SK-N-SH treated with all-trans-retinoic acid at 6 μM for 48 hours (cell line): ENCODE measurements around the gene CPT1A.

Source experiments
- ARNTL ChIP-seq: fragments of 450-650 bp; formaldehyde crosslinking; IDR thresholded peaks from 2 replicates; pipeline ENCODE4 v1.5.0; 2020; ENCODE audit warnings: low read depth, mild to moderate bottlenecking, moderate library complexity, borderline replicate concordance
- BACH2 ChIP-seq: fragments of 250-450 bp; sonication (Bioruptor Pico); IDR thresholded peaks from 2 replicates; pipeline ENCODE4 v1.9.0; 2021; ENCODE audit warnings: mild to moderate bottlenecking, borderline replicate concordance
- ESRRG ChIP-seq: fragments of 250-450 bp; sonication (Bioruptor Pico); IDR thresholded peaks from 2 replicates; pipeline ENCODE4 v1.6.1; 2021; ENCODE audit warnings: mild to moderate bottlenecking
- PPARA ChIP-seq: fragments of 250-450 bp; sonication (Bioruptor Pico); IDR thresholded peaks from 2 replicates; pipeline ENCODE4 v1.5.0; 2020; ENCODE audit warnings: mild to moderate bottlenecking, borderline replicate concordance
- TCF4 ChIP-seq: fragments of 250-450 bp; sonication (Bioruptor Pico); IDR thresholded peaks from 2 replicates; pipeline ENCODE4 v1.8.0; 2021; ENCODE audit warnings: mild to moderate bottlenecking, moderate library complexity, borderline replicate concordance
- ZC3H10 ChIP-seq: fragments of 250-450 bp; sonication (Bioruptor Pico); IDR thresholded peaks from 2 replicates; pipeline ENCODE4 v1.5.1; 2021; ENCODE audit warnings: mild to moderate bottlenecking, moderate library complexity
- ZFP3 ChIP-seq: fragments of 250-450 bp; sonication (Bioruptor Pico); IDR thresholded peaks from 2 replicates; pipeline ENCODE4 v1.5.0; 2020; ENCODE audit warnings: mild to moderate bottlenecking, moderate library complexity
- ZFP30 ChIP-seq: fragments of 450-650 bp; formaldehyde crosslinking; IDR thresholded peaks from 2 replicates; pipeline ENCODE4 v1.5.0; 2022; ENCODE audit warnings: mild to moderate bottlenecking, moderate library complexity
- ZNF70 ChIP-seq: fragments of 450-650 bp; formaldehyde crosslinking; IDR thresholded peaks from 2 replicates; pipeline ENCODE4 v1.5.0; 2020; ENCODE audit warnings: mild to moderate bottlenecking, moderate library complexity
- ZNF8 ChIP-seq: fragments of 450-650 bp; formaldehyde crosslinking; IDR thresholded peaks from 2 replicates; pipeline ENCODE4 v1.5.0; 2020; ENCODE audit warnings: mild to moderate bottlenecking, moderate library complexity
- TF ChIP-seq, protein P1 (sequence below): fragments of 250-450 bp; sonication (Bioruptor Pico); IDR thresholded peaks from 2 replicates; pipeline ENCODE4 v1.8.0; 2021; ENCODE audit warnings: low read depth, mild to moderate bottlenecking, moderate library complexity, borderline replicate concordance
- TF ChIP-seq, protein P2 (sequence below): fragments of 250-450 bp; sonication (Bioruptor Pico); IDR thresholded peaks from 2 replicates; pipeline ENCODE4 v1.5.0; 2020; ENCODE audit warnings: mild to moderate bottlenecking, moderate library complexity
- TF ChIP-seq, protein P3 (sequence below): fragments of 250-450 bp; sonication (Bioruptor Pico); IDR thresholded peaks from 2 replicates; pipeline ENCODE4 v1.8.0; 2020; ENCODE audit warnings: mild to moderate bottlenecking, moderate library complexity, borderline replicate concordance

DNA sequence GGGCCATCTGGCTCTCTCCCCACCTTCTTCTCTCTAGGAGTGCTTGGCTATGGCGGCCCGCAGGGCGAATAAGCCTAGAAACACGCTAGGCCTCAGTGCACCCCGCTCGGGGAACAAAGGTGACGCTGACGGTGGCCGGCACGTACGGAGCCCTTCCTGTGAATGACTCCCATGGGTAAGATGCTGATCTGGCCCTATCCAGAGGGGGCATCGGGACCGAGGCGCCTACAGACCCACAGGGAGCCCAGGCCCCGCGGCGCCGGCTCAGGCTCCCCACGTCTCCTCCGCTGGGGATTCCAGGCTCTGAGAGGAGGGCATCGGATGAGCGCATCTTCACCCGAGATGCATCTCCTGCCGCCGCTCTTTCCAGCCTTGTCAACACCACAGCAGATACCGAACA, 59.0 kb downstream of the CPT1A start:
- TF ChIP-seq ESRRG (no peak), TCF4 (CRISPR knock-in tag) (no peak), ZNF70 (CRISPR knock-in tag) (no peak), ZFP3 (CRISPR knock-in tag) (no peak), PPARA (CRISPR knock-in tag) (no peak), ZFP30 (CRISPR knock-in tag) (no peak), ARNTL (CRISPR knock-in tag) (no peak), BACH2 (CRISPR knock-in tag) (no peak), ZNF8 (CRISPR knock-in tag) (no peak), ZC3H10 (CRISPR knock-in tag) (no peak)
- TF ChIP-seq, protein P1, sequence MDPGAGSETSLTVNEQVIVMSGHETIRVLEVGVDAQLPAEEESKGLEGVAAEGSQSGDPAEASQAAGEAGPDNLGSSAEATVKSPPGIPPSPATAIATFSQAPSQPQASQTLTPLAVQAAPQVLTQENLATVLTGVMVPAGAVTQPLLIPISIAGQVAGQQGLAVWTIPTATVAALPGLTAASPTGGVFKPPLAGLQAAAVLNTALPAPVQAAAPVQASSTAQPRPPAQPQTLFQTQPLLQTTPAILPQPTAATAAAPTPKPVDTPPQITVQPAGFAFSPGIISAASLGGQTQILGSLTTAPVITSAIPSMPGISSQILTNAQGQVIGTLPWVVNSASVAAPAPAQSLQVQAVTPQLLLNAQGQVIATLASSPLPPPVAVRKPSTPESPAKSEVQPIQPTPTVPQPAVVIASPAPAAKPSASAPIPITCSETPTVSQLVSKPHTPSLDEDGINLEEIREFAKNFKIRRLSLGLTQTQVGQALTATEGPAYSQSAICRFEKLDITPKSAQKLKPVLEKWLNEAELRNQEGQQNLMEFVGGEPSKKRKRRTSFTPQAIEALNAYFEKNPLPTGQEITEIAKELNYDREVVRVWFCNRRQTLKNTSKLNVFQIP (CRISPR knock-in tag), result no peak
- TF ChIP-seq, protein P2, sequence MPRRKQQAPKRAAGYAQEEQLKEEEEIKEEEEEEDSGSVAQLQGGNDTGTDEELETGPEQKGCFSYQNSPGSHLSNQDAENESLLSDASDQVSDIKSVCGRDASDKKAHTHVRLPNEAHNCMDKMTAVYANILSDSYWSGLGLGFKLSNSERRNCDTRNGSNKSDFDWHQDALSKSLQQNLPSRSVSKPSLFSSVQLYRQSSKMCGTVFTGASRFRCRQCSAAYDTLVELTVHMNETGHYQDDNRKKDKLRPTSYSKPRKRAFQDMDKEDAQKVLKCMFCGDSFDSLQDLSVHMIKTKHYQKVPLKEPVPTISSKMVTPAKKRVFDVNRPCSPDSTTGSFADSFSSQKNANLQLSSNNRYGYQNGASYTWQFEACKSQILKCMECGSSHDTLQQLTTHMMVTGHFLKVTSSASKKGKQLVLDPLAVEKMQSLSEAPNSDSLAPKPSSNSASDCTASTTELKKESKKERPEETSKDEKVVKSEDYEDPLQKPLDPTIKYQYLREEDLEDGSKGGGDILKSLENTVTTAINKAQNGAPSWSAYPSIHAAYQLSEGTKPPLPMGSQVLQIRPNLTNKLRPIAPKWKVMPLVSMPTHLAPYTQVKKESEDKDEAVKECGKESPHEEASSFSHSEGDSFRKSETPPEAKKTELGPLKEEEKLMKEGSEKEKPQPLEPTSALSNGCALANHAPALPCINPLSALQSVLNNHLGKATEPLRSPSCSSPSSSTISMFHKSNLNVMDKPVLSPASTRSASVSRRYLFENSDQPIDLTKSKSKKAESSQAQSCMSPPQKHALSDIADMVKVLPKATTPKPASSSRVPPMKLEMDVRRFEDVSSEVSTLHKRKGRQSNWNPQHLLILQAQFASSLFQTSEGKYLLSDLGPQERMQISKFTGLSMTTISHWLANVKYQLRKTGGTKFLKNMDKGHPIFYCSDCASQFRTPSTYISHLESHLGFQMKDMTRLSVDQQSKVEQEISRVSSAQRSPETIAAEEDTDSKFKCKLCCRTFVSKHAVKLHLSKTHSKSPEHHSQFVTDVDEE (CRISPR knock-in tag), result no peak
- TF ChIP-seq, protein P3, sequence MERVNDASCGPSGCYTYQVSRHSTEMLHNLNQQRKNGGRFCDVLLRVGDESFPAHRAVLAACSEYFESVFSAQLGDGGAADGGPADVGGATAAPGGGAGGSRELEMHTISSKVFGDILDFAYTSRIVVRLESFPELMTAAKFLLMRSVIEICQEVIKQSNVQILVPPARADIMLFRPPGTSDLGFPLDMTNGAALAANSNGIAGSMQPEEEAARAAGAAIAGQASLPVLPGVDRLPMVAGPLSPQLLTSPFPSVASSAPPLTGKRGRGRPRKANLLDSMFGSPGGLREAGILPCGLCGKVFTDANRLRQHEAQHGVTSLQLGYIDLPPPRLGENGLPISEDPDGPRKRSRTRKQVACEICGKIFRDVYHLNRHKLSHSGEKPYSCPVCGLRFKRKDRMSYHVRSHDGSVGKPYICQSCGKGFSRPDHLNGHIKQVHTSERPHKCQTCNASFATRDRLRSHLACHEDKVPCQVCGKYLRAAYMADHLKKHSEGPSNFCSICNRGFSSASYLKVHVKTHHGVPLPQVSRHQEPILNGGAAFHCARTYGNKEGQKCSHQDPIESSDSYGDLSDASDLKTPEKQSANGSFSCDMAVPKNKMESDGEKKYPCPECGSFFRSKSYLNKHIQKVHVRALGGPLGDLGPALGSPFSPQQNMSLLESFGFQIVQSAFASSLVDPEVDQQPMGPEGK, result no peak
